ENCODE results near the gene TGFB3.

DNA sequence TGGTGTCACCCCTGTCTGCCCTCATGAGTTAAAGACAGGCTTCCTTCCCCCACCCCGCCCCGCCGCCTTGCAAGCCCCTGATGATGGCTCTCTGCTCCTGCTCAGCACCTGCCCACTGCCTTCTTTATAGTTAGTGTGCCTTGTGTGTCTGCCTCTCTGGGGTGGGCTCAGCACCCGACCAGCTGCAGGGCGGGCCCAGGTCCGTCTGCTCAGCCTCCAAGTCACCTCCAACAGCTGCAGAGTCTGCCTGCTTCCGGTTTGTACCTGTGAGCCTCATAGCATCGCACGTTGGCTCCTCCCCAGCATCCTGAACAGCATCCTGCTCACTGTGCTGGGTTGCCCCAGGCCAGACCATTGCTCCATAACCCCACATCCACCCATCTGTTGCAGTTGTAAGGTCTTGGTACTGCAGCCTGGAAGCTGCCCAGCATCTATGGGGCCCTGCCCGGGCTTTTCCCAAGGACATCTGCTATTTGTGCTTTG is 3.5 kb downstream of the TGFB3 start:
- TF ChIP-seq CTCF (IDR thresholded peaks at IDR 0.05) (no peak), SMAD3 (CRISPR knock-in tag; IDR thresholded peaks at IDR 0.05; ENCODE audit: borderline replicate concordance) (no peak), USF2 (CRISPR knock-in tag; IDR thresholded peaks at IDR 0.05) (no peak), CDX4 (CRISPR knock-in tag; IDR thresholded peaks at IDR 0.05; ENCODE audit: borderline replicate concordance) (no peak), KAT7 (CRISPR knock-in tag; IDR thresholded peaks at IDR 0.05; ENCODE audit: borderline replicate concordance) (no peak), ZNF121 (CRISPR knock-in tag; IDR thresholded peaks at IDR 0.05) (no peak), MLX (CRISPR knock-in tag; IDR thresholded peaks at IDR 0.05) (no peak), SP1 (CRISPR knock-in tag; conservative IDR thresholded peaks at IDR 0.05) (no peak), ZNF138 (CRISPR knock-in tag; conservative IDR thresholded peaks at IDR 0.05) (no peak), NR2C2 (CRISPR knock-in tag; IDR thresholded peaks at IDR 0.05) (no peak), CREB1 (CRISPR knock-in tag; IDR thresholded peaks at IDR 0.05) (no peak)
- TF ChIP-seq, protein P1, sequence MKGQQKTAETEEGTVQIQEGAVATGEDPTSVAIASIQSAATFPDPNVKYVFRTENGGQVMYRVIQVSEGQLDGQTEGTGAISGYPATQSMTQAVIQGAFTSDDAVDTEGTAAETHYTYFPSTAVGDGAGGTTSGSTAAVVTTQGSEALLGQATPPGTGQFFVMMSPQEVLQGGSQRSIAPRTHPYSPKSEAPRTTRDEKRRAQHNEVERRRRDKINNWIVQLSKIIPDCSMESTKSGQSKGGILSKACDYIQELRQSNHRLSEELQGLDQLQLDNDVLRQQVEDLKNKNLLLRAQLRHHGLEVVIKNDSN (CRISPR knock-in tag; IDR thresholded peaks at IDR 0.05) = no peak
- TF ChIP-seq, protein P2, sequence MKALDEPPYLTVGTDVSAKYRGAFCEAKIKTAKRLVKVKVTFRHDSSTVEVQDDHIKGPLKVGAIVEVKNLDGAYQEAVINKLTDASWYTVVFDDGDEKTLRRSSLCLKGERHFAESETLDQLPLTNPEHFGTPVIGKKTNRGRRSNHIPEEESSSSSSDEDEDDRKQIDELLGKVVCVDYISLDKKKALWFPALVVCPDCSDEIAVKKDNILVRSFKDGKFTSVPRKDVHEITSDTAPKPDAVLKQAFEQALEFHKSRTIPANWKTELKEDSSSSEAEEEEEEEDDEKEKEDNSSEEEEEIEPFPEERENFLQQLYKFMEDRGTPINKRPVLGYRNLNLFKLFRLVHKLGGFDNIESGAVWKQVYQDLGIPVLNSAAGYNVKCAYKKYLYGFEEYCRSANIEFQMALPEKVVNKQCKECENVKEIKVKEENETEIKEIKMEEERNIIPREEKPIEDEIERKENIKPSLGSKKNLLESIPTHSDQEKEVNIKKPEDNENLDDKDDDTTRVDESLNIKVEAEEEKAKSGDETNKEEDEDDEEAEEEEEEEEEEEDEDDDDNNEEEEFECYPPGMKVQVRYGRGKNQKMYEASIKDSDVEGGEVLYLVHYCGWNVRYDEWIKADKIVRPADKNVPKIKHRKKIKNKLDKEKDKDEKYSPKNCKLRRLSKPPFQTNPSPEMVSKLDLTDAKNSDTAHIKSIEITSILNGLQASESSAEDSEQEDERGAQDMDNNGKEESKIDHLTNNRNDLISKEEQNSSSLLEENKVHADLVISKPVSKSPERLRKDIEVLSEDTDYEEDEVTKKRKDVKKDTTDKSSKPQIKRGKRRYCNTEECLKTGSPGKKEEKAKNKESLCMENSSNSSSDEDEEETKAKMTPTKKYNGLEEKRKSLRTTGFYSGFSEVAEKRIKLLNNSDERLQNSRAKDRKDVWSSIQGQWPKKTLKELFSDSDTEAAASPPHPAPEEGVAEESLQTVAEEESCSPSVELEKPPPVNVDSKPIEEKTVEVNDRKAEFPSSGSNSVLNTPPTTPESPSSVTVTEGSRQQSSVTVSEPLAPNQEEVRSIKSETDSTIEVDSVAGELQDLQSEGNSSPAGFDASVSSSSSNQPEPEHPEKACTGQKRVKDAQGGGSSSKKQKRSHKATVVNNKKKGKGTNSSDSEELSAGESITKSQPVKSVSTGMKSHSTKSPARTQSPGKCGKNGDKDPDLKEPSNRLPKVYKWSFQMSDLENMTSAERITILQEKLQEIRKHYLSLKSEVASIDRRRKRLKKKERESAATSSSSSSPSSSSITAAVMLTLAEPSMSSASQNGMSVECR (CRISPR knock-in tag; IDR thresholded peaks at IDR 0.05; ENCODE audit: borderline replicate concordance) = no peak

Data from WTC11 (cell line).